DOHH2 (cell line): ENCODE results near the gene KRT6C.
"Not testable (repeated sequence)": the region's sequence is repeated elsewhere in the genome, so short reads cannot be mapped to it uniquely, and the experiment has no call there.

Source experiments
- H3F3A ChIP-seq: fragments of 200-600 bp; sonication (generic), shearing (Covaris generic); 2 replicates; pipeline ENCODE4 v1.6.0; 2016; ENCODE audit warnings: antibody characterized with exemption, mild to moderate bottlenecking; ENCODE audit not compliant: control insufficient read depth, insufficient read depth
- H3K27ac ChIP-seq: fragments of 200-600 bp; sonication (generic); 2 replicates; pipeline ENCODE4 v1.5.1; 2014; ENCODE audit warnings: low read depth, mild to moderate bottlenecking, low read length, moderate library complexity
- H3K27me3 ChIP-seq: fragments of 200-600 bp; sonication (generic); 2 replicates; pipeline ENCODE4 v1.6.1; 2014; ENCODE audit warnings: mild to moderate bottlenecking, low read length, mixed read lengths; ENCODE audit not compliant: control insufficient read depth
- H3K36me3 ChIP-seq: fragments of 200-600 bp; sonication (generic); 2 replicates; pipeline ENCODE4 v1.6.1; 2014; ENCODE audit warnings: mild to moderate bottlenecking, low read length, moderate library complexity, mixed read lengths; ENCODE audit not compliant: control insufficient read depth
- H3K4me1 ChIP-seq: fragments of 200-600 bp; sonication (generic); 2 replicates; pipeline ENCODE4 v1.6.1; 2014; ENCODE audit warnings: mild to moderate bottlenecking, low read length, mixed read lengths; ENCODE audit not compliant: control insufficient read depth
- H3K4me2 ChIP-seq: fragments of 200-600 bp; sonication (generic); 2 replicates; pipeline ENCODE4 v1.6.0; 2014; ENCODE audit warnings: mild to moderate bottlenecking, low read length, moderate library complexity
- H3K4me3 ChIP-seq: fragments of 200-600 bp; sonication (generic); 2 replicates; pipeline ENCODE4 v1.5.1; 2014; ENCODE audit warnings: mild to moderate bottlenecking, low read length, mixed read lengths
- H3K79me2 ChIP-seq: fragments of 200-600 bp; sonication (generic); 2 replicates; pipeline ENCODE4 v1.6.1; 2014; ENCODE audit warnings: mild to moderate bottlenecking, low read length, mixed read lengths; ENCODE audit not compliant: control insufficient read depth
- H3K9me2 ChIP-seq: fragments of 200-600 bp; sonication (generic); replicated peaks from 2 replicates; pipeline ENCODE4 v1.6.1; 2014; ENCODE audit warnings: mild to moderate bottlenecking, low read length, mixed read lengths; ENCODE audit not compliant: control insufficient read depth
- H3K9me3 ChIP-seq: fragments of 200-600 bp; sonication (generic); 2 replicates; pipeline ENCODE4 v1.6.1; 2014; ENCODE audit warnings: antibody characterized with exemption, low read length, mixed read lengths; ENCODE audit not compliant: control insufficient read depth, insufficient read depth
- H4K20me1 ChIP-seq: fragments of 200-600 bp; sonication (generic); 2 replicates; pipeline ENCODE4 v1.6.0; 2014; ENCODE audit warnings: low read depth, mild to moderate bottlenecking, antibody characterized with exemption, low read length, moderate library complexity; ENCODE audit not compliant: control insufficient read depth, insufficient read depth
- EZH2phosphoT487 ChIP-seq: fragments of 200-600 bp; sonication (generic); IDR thresholded peaks from 2 replicates; pipeline ENCODE4 v1.6.1; 2017; ENCODE audit warnings: borderline replicate concordance, mild to moderate bottlenecking, antibody characterized with exemption, low read length, moderate library complexity, mixed read lengths
- TF ChIP-seq, protein P1 (sequence below): fragments of 200-600 bp; sonication (generic); IDR thresholded peaks from one replicate; pipeline ENCODE4 v1.5.1; 2014; ENCODE audit warnings: antibody characterized with exemption, mild to moderate bottlenecking, low read depth, low read length; ENCODE audit not compliant: poor library complexity, severe bottlenecking

Gene KRT6C

DNA sequence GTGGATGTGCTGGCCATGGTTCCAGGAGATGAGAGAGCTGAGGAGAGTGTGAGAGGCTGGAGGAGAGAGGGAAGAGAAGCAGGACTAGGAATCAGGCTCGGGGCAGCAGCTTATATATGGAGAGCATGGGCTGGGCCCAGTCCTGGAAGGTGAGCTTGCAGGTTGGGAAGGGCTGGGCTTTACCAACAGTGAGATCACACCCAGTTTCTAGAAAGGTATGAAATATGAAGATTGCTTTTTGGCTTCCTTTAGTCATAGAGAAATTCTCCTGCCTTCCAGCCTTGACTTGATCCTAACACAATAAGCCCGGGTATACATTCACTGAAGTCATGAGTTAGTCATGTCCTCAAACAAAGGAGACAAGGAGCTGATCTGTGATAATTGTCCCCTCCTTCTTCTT lies 19.6 kb upstream of the KRT6C start, which contains the start of gene KRT6A:
KRT6A (minus strand) TSS at position 86 of the 400 bp plus-strand sequence; CDS start at position 17, 69 bp downstream.
- Histone ChIP-seq H3F3A (no peaks in the 10 kb centered on the region), H3K9me3 (no peaks in the 10 kb centered on the region), H4K20me1 (no peaks in the 10 kb centered on the region), H3K4me2 (no peak within 1 kb of the TSS), H3K4me1 (no peaks in the 10 kb centered on the region), H3K9me2 (no peaks in the 10 kb centered on the region), H3K27ac (no peak within 1 kb of the TSS), H3K4me3 (no peak within 1 kb of the TSS), H3K79me2 (no peaks in the 10 kb centered on the region), H3K27me3 (peaks cover 15% of the 10 kb centered on the region), H3K36me3 (no peaks in the 10 kb centered on the region)
- TF ChIP-seq, protein P1, sequence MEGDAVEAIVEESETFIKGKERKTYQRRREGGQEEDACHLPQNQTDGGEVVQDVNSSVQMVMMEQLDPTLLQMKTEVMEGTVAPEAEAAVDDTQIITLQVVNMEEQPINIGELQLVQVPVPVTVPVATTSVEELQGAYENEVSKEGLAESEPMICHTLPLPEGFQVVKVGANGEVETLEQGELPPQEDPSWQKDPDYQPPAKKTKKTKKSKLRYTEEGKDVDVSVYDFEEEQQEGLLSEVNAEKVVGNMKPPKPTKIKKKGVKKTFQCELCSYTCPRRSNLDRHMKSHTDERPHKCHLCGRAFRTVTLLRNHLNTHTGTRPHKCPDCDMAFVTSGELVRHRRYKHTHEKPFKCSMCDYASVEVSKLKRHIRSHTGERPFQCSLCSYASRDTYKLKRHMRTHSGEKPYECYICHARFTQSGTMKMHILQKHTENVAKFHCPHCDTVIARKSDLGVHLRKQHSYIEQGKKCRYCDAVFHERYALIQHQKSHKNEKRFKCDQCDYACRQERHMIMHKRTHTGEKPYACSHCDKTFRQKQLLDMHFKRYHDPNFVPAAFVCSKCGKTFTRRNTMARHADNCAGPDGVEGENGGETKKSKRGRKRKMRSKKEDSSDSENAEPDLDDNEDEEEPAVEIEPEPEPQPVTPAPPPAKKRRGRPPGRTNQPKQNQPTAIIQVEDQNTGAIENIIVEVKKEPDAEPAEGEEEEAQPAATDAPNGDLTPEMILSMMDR: no peak
- no peak for TF ChIP-seq EZH2phosphoT487

DNA sequence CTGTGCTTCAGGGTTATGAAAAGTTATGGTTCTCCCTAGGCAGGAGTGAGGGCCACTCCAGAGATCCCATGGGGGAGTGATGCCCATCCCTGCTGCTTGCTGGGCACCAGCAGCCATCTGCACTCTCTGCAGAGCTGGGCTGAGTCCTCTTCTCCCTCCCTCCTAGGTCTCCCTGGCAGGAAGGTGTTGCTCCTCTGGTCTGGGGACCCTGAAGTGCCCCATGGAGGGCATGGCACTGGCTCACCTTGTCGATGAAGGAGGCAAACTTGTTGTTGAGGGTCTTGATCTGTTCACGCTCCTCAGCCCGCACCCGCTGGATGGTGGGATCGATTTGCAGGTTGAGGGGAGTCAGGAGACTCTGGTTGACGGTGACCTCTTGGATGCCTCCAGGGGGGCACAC lies 18.8 kb upstream of the KRT6C start:
- not testable (repeated sequence) for H3K27ac ChIP-seq, H4K20me1 ChIP-seq, H3K9me3 ChIP-seq, H3K9me2 ChIP-seq, H3K36me3 ChIP-seq, H3K4me3 ChIP-seq, H3F3A ChIP-seq, H3K4me1 ChIP-seq, H3K4me2 ChIP-seq, H3K79me2 ChIP-seq
- H3K27me3 ChIP-seq: peaks cover 15% of the 10 kb centered on the region

DNA sequence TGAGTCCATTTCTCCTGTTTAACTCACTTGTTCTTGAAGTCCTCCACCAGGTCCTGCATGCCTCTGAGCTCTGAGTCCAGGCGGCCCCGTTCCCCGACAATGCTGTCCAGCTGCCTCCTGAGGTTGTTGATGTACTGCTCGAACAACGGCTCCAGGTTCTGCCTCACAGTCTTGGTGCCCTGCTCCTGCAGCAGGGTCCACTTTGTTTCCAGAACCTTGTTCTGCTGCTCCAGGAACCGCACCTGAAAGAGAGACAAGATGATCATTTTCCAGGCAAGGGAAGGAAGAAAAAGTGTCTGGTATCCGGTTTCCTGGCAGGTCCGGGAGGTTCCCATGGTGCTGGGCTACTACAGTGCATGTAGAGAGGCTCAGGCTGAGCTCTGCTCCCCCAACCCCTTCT lies 17.9 kb upstream of the KRT6C start:
- not testable (repeated sequence) for H3K27ac ChIP-seq, H3K4me3 ChIP-seq, H3K79me2 ChIP-seq, H4K20me1 ChIP-seq, H3K9me3 ChIP-seq, H3F3A ChIP-seq, H3K4me2 ChIP-seq, H3K4me1 ChIP-seq, H3K9me2 ChIP-seq, H3K36me3 ChIP-seq, H3K27me3 ChIP-seq

DNA sequence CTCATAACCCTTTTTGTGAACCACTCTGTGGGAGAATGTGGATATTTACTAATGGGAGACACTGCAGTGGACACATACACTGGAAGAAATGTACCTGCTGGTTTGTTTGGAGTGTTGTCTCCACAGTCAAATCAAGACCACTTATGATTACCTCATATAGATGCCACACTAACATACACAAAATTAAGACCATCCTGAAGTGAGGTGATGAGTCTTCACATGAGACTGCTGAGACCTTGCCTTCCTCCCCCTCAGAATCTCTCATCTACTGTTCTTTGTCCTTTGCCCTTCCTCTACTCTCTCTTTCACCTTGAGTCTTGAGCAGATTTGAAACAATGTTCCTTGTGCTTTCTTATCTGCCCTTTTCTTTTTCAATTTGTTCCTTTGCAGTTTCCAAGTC lies 15.1 kb upstream of the KRT6C start:
- no peaks in the 10 kb centered on the region for H4K20me1 ChIP-seq
- no peaks in the 10 kb centered on the region for H3K9me3 ChIP-seq
- H3K4me3 ChIP-seq: no peak overlapping the region
- H3K4me1 ChIP-seq: no peaks in the 10 kb centered on the region
- H3K9me2 ChIP-seq: no peaks in the 10 kb centered on the region
- H3K36me3 ChIP-seq: no peaks in the 10 kb centered on the region
- peaks cover 6% of the 10 kb centered on the region; the same call in 1 of the 2 replicates for H3K27me3 ChIP-seq
- H3K4me2 ChIP-seq: no peak overlapping the region
- H3F3A ChIP-seq: no peaks in the 10 kb centered on the region
- H3K27ac ChIP-seq: no peak overlapping the region
- TF ChIP-seq, protein P1: no peak
- no peak for TF ChIP-seq EZH2phosphoT487
- no peaks in the 10 kb centered on the region for H3K79me2 ChIP-seq

DNA sequence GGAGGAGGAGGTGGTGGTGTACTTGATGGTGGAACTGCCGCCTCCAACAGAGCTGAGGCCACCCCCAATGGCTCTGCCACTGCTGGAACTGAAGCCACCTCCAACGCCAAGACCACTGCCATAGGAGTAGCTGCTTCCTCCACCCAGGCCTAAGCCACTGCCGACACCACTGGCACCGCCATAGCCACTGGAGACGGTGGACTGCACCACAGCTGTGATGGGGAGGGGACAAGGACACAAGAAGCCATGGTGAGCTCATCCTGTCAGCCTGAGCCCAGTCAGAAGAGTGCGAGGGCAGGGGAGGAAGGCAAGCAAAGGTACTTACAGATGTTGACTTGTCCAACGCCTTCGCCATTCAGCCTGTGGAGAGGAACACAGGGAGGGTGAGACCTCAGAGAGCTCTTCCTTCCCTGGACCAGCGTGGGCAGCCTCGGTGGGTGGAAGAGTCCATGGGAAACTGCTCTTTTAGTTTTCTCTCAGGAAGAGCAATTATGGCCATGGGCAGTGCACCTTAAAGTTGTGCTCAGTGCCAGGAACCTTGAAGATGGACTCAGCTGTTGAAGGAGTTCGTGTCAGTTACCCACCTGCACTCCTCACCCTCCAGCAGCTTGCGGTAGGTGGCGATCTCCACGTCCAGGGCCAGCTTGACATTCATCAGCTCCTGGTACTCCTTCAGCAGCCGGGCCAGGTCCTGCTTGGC lies 14.3 kb upstream of the KRT6C start:
- H3K79me2 ChIP-seq, H3F3A ChIP-seq, H3K27me3 ChIP-seq, H3K4me2 ChIP-seq, H3K36me3 ChIP-seq, H4K20me1 ChIP-seq, H3K9me2 ChIP-seq, H3K4me1 ChIP-seq, H3K4me3 ChIP-seq, H3K27ac ChIP-seq, H3K9me3 ChIP-seq: not testable (repeated sequence)
